Left ventricle myocardium inferior (tissue), 1 donor: ENCODE data around the gene HNRNPUL1. TPM values are rescaled to one million over a fixed set of nuclear protein-coding genes. Genes with fewer than 3 reads are reported as not detected.

Experiments used
- DNase-seq: peaks from one replicate; pipeline ENCODE4 v3.0.0-alpha.2; 2020
- H3K27ac ChIP-seq: fragments of 200-600 bp; replicated peaks from 2 replicates; pipeline ENCODE4 v1.8.0; 2021
- H3K27me3 ChIP-seq: fragments of 200-600 bp; 2 replicates; pipeline ENCODE4 v1.8.0; 2021; ENCODE audit warnings: low read depth
- H3K36me3 ChIP-seq: fragments of 200-600 bp; 2 replicates; pipeline ENCODE4 v1.8.0; 2021
- H3K4me1 ChIP-seq: fragments of 200-600 bp; 2 replicates; pipeline ENCODE4 v1.8.0; 2021
- H3K4me3 ChIP-seq: fragments of 200-600 bp; 2 replicates; pipeline ENCODE4 v1.8.0; 2021; ENCODE audit warnings: mild to moderate bottlenecking, moderate library complexity
- H3K9me3 ChIP-seq: fragments of 200-600 bp; replicated peaks from 2 replicates; pipeline ENCODE4 v1.8.0; 2021
- intact Hi-C: fragments of 100-400 bp; cut with micrococcal nuclease; formaldehyde crosslinking; loops from one replicate; pipeline ENCODE4 v1.11.0; 2022
- long read RNA-seq: library from polyadenylated mRNA; unstranded; transcript quantifications from one replicate; pipeline ENCODE4 v2.0.0, GENCODE V29; 2021
- total RNA-seq: library from RNA; stranded (reverse); fragmentation: NEBNext Ultra II Directional; extraction: Animal tissue kit (Norgen Biotek cat#: 25700); gene quantifications from one replicate; pipeline ENCODE4 v1.2.1, GENCODE V29; 2021
- TF ChIP-seq, protein P1 (sequence below): fragments of 200-600 bp; IDR thresholded peaks from 2 replicates; pipeline ENCODE4 v1.8.0; 2021; ENCODE audit warnings: antibody characterized with exemption, mild to moderate bottlenecking, borderline replicate concordance
- donor health status: DM: no; HTN: yes; CAD: no; lungs with severe emphysema.

Gene HNRNPUL1
- 103 TPM for total RNA-seq
- long read RNA-seq, transcript HNRNPUL1-208 (15 exons, 3,043 nt): minor isoform, 10 of 150 reads
- long read RNA-seq, transcript HNRNPUL1-204 (15 exons, 3,555 nt): major isoform, 66 of 150 reads
- long read RNA-seq, transcript HNRNPUL1-207 (15 exons, 2,794 nt): minor isoform, 9 of 150 reads
- long read RNA-seq, partial matches to known transcripts: 43 of 150 reads
- long read RNA-seq, other reads (novel, unspliced or antisense): 20 of 150 reads

GRCh38 chr19:41263850-41264580, at the start of gene HNRNPUL1:
HNRNPUL1 (plus strand) TSS chr19:41264372; CDS start chr19:41264504, 132 bp downstream.
- H3K4me1 ChIP-seq: peaks cover 56% of the 10 kb centered on the region
- H3K27ac ChIP-seq: peak within 1 kb of the TSS; percentile 100
- no peaks in the 10 kb centered on the region for H3K9me3 ChIP-seq

DNA sequence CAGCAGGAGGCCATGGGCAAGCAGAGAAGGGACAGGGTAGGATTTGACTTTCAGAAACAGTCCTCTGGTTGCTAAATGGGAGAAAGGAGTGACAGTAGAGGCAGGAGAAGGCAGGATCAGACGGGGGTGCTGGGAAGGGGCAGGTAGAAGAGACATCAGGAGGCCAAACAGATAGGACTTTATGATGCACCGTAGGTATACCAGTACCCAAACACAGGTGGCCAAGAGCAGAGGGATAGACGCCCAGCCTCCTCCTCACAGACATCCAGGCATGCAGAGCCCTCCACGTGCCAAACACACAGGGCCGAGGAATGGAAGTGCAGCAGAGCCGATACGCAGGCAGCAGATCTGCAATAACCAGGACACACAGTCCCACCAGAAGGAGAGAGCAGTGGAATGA, 46.4 kb upstream of the HNRNPUL1 start:
- H3K27ac ChIP-seq: peak overlapping the region; percentile 91
- no peak for DNase-seq
- TF ChIP-seq, protein P1, sequence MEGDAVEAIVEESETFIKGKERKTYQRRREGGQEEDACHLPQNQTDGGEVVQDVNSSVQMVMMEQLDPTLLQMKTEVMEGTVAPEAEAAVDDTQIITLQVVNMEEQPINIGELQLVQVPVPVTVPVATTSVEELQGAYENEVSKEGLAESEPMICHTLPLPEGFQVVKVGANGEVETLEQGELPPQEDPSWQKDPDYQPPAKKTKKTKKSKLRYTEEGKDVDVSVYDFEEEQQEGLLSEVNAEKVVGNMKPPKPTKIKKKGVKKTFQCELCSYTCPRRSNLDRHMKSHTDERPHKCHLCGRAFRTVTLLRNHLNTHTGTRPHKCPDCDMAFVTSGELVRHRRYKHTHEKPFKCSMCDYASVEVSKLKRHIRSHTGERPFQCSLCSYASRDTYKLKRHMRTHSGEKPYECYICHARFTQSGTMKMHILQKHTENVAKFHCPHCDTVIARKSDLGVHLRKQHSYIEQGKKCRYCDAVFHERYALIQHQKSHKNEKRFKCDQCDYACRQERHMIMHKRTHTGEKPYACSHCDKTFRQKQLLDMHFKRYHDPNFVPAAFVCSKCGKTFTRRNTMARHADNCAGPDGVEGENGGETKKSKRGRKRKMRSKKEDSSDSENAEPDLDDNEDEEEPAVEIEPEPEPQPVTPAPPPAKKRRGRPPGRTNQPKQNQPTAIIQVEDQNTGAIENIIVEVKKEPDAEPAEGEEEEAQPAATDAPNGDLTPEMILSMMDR: no peak
- intact Hi-C loops: no loop called here
- H3K36me3 ChIP-seq: no peaks in the 10 kb centered on the region
- H3K4me1 ChIP-seq: peaks cover 29% of the 10 kb centered on the region
- H3K4me3 ChIP-seq: no peak overlapping the region
- H3K9me3 ChIP-seq: no peaks in the 10 kb centered on the region
- peaks cover 41% of the 10 kb centered on the region for H3K27me3 ChIP-seq

More at GRCh38 chr19:41263850-41264580, at the start of gene HNRNPUL1:
- no peaks in the 10 kb centered on the region for H3K27me3 ChIP-seq
- intact Hi-C loops: loop anchor here (5.0 kb wide), 1 partner anchor 62 kb away; no protein-coding TSS in a partner anchor
- peaks cover 14% of the 10 kb centered on the region for H3K36me3 ChIP-seq
- peak; percentile 98 for DNase-seq
- TF ChIP-seq, protein P1: no peak
- peak within 1 kb of the TSS; percentile 99 for H3K4me3 ChIP-seq

DNA sequence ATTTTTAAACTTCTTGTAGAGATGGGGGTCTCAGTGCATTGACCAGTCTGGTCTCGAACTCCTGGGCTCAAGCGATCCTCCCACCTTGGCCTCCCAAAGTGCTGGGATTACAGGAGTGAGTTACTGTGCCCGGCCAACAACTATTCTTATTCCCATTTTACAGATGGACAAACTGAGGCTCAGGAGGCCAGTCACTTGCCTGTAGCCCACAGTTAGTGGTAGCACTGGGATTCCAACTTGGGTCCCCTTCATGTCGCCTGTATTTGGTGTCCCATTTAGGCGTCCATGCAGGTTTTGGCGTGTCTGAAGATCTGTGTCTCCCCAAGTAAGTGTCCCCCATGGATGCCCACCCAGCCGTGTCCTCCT, 45.9 kb upstream of the HNRNPUL1 start:
- H3K27ac ChIP-seq: peak overlapping the region; percentile 91
- no peaks in the 10 kb centered on the region for H3K9me3 ChIP-seq
- TF ChIP-seq, protein P1: no peak
- peak overlapping the region; percentile 73 for H3K4me3 ChIP-seq
- intact Hi-C loops: no loop called here
- no peaks in the 10 kb centered on the region for H3K36me3 ChIP-seq
- no peak for DNase-seq
- peaks cover 41% of the 10 kb centered on the region for H3K27me3 ChIP-seq
- H3K4me1 ChIP-seq: peaks cover 29% of the 10 kb centered on the region

GRCh38 chr19:41218615-41219507, 45.3 kb upstream of the HNRNPUL1 start, which contains the start of gene AXL:
AXL (plus strand) TSS chr19:41219223; CDS start chr19:41219393, 170 bp downstream.
- intact Hi-C loops: no loop called here

More at GRCh38 chr19:41218615-41219507, 45.3 kb upstream of the HNRNPUL1 start, which contains the start of gene AXL:
- peaks cover 41% of the 10 kb centered on the region for H3K27me3 ChIP-seq
- no peaks in the 10 kb centered on the region for H3K9me3 ChIP-seq
- H3K27ac ChIP-seq: peak within 1 kb of the TSS; percentile 91
- DNase-seq: peak; percentile 81
- peak within 1 kb of the TSS; percentile 73 for H3K4me3 ChIP-seq
- H3K4me1 ChIP-seq: peaks cover 29% of the 10 kb centered on the region
- TF ChIP-seq, protein P1: no peak
- no peaks in the 10 kb centered on the region for H3K36me3 ChIP-seq
